Effector memory CD4-positive, alpha-beta T cell (primary cell): ENCODE results near the gene RCN1.
"Not testable (repeated sequence)": the region's sequence is repeated elsewhere in the genome, so short reads cannot be mapped to it uniquely, and the experiment has no call there.

ENCODE experiments used
- DNase-seq, 3 donors: peaks; one replicate each; pipeline ENCODE4 v3.0.0-alpha.2; 2020
- H3K27ac ChIP-seq: 2 replicates; pipeline ENCODE4 v1.7.0; 2013; ENCODE audit warnings: mild to moderate bottlenecking, low read length, moderate library complexity; ENCODE audit not compliant: insufficient read depth, poor library complexity, severe bottlenecking
- H3K27me3 ChIP-seq: replicated peaks from 2 replicates; pipeline ENCODE4 v1.7.0; 2013; ENCODE audit warnings: mild to moderate bottlenecking, low read length; ENCODE audit not compliant: insufficient read depth, control insufficient read depth, poor library complexity, severe bottlenecking
- H3K36me3 ChIP-seq: 2 replicates; pipeline ENCODE4 v1.7.0; 2013; ENCODE audit warnings: mild to moderate bottlenecking, low read length, moderate library complexity; ENCODE audit not compliant: control insufficient read depth, insufficient read depth
- H3K4me1 ChIP-seq: 2 replicates; pipeline ENCODE4 v1.7.0; 2013; ENCODE audit warnings: low read length, mild to moderate bottlenecking; ENCODE audit not compliant: control insufficient read depth, insufficient read depth, poor library complexity, severe bottlenecking
- H3K4me3 ChIP-seq: 2 replicates; pipeline ENCODE4 v1.7.0; 2013; ENCODE audit warnings: low read length, low read depth, mild to moderate bottlenecking; ENCODE audit not compliant: insufficient read depth, poor library complexity, severe bottlenecking
- H3K9me3 ChIP-seq: 2 replicates; pipeline ENCODE4 v1.7.0; 2013; ENCODE audit warnings: mild to moderate bottlenecking, low read length, moderate library complexity; ENCODE audit not compliant: control insufficient read depth

Gene RCN1

DNA sequence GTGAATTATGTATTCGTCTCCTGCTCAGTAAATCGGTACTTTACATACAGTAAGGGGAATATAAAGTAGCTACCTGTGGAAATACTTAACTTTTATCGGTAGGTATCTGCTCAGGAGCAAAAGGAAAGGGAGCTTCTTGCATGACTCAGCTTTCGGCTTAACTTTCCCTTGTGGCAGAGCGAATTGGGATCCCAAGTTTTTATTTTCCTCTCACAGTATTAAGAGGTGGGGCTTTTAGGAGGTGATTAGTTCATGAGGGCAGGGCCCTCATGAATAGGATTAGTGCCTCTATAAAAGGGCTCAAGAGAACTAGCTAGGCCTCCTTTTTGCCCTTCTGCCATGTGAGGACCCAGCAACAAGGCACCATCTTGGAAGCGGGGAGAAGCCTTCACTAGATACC lies 18.7 kb downstream of the RCN1 start:
- no peak overlapping the region for H3K4me3 ChIP-seq
- H3K27ac ChIP-seq = no peak overlapping the region
- H3K4me1 ChIP-seq = no peaks in the 10 kb centered on the region
- no peaks in the 10 kb centered on the region for H3K27me3 ChIP-seq
- H3K36me3 ChIP-seq = no peaks in the 10 kb centered on the region
- H3K9me3 ChIP-seq = no peaks in the 10 kb centered on the region
- no peak for DNase-seq

DNA sequence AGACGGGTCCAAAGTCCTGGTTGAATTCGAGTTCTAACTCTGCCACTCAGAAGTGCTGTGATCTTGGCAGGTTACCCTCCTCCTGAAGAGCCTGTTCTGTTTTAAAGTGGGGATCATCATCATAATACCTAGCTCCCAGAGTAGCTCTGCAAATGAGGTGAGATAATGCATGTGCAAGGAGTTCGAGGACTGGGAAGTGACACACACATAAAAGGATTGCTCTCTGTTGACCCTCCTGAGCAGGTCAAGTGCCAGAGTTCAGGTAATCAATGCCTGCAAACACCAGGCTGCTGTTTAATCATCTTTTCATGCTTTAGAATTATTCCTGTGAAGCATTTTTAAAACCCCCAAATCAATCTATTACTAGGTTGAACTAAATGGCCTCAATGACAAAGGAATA lies 19.9 kb downstream of the RCN1 start:
- Histone ChIP-seq H3K4me3 (no peak overlapping the region), H3K36me3 (no peaks in the 10 kb centered on the region), H3K27me3 (no peaks in the 10 kb centered on the region), H3K9me3 (no peaks in the 10 kb centered on the region), H3K27ac (no peak overlapping the region), H3K4me1 (no peaks in the 10 kb centered on the region)
- DNase-seq = no peak

DNA sequence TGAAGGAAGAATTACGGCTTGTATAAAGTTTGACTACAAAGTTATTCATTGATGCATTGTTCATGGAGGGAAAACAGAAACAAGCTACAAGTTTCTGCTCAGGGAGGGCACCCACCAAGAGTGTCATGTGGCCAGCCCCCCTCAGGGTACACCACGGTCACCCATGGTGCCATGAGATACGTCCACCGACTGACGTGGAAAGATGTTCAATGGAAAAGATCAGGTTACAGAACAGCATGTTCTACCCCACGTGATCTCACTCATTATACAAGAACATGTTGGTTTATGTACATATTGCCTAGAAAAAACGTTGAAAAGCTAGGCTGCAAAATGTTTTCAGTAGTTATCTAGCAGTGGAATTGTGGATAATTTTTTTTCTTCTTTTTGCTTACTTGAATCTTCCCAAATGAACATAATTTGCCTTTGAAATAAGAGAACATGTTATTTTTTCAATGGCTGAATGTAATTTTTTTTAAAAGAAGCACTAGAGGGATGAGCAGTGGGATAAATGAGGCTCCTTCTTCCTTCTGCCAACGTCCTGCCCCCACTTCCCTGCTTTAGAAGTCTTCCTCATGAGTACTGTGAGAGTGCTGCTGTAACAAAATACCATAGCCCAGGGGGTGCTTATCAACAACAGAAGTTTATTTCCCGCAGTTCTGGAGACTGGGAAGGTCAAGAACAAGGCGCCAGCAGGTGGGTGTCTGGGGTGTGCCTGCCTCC lies 22.5 kb downstream of the RCN1 start:
- Histone ChIP-seq H3K36me3 (no peaks in the 10 kb centered on the region), H3K4me1 (no peaks in the 10 kb centered on the region), H3K9me3 (no peaks in the 10 kb centered on the region), H3K4me3 (no peak overlapping the region), H3K27ac (no peak overlapping the region), H3K27me3 (no peaks in the 10 kb centered on the region)
- no peak for DNase-seq

DNA sequence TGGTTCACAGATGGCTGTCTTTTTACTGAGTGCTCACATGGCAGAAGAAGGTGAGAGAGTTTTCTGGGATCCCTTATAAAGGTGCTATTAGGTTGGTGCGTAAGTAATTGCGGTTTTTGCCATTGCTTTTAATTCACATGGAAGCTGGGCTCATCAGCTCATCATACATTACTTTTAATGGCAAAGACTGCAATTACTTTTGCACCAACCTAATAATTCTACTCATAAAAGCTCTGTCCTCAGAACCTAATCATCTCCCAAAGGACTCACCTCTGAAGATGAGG lies 23.0 kb downstream of the RCN1 start:
- no peak for DNase-seq
- H3K36me3 ChIP-seq = no peaks in the 10 kb centered on the region
- H3K4me1 ChIP-seq = no peaks in the 10 kb centered on the region
- no peak overlapping the region for H3K27ac ChIP-seq
- no peaks in the 10 kb centered on the region for H3K9me3 ChIP-seq
- no peaks in the 10 kb centered on the region for H3K27me3 ChIP-seq
- H3K4me3 ChIP-seq = no peak overlapping the region

DNA sequence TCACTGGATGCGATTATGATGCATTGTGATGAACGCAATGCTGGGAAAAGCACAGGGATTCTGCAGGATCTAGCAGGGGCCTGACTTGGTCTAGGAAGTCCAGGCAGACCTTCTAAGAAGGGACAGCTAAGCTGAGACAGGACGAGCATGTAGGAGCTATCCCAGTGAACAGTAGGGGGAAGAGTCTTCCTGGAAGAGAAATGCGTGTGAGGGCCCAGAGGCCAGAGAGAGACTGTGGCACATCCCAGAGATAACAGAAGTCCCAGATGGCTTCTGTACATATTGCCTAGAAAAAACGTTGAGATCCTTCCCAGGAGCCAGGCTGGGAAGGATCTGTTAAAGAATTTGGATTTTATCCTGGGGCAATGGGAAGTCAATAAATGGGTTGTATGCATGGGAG lies 24.6 kb downstream of the RCN1 start:
- Histone ChIP-seq H3K9me3 (no peaks in the 10 kb centered on the region), H3K36me3 (no peaks in the 10 kb centered on the region), H3K4me3 (no peak overlapping the region), H3K27me3 (no peaks in the 10 kb centered on the region), H3K27ac (no peak overlapping the region), H3K4me1 (no peaks in the 10 kb centered on the region)
- no peak for DNase-seq

DNA sequence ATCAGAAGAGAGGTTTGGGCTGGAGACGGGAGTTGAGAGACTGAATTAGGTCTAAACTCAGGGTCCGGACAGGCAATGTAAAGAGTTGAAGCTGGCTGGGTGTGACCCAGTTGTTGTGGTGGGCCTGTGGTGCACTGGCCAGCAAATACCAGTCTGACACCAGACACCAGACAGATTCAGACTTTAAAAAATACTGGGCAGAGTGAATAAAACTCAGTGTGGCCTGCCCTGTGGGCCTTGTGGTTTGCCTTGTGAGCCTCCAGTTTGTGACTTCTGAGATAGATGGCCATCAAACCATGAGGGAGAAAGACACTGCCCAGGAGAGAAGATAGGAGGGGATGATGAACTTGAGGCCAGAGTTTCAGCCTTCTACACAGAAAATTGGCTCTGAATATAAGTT lies 25.8 kb downstream of the RCN1 start:
- H3K27me3 ChIP-seq = no peaks in the 10 kb centered on the region
- no peak overlapping the region for H3K27ac ChIP-seq
- no peaks in the 10 kb centered on the region for H3K4me1 ChIP-seq
- no peak overlapping the region for H3K4me3 ChIP-seq
- H3K9me3 ChIP-seq = no peaks in the 10 kb centered on the region
- no peak for DNase-seq
- no peaks in the 10 kb centered on the region for H3K36me3 ChIP-seq

DNA sequence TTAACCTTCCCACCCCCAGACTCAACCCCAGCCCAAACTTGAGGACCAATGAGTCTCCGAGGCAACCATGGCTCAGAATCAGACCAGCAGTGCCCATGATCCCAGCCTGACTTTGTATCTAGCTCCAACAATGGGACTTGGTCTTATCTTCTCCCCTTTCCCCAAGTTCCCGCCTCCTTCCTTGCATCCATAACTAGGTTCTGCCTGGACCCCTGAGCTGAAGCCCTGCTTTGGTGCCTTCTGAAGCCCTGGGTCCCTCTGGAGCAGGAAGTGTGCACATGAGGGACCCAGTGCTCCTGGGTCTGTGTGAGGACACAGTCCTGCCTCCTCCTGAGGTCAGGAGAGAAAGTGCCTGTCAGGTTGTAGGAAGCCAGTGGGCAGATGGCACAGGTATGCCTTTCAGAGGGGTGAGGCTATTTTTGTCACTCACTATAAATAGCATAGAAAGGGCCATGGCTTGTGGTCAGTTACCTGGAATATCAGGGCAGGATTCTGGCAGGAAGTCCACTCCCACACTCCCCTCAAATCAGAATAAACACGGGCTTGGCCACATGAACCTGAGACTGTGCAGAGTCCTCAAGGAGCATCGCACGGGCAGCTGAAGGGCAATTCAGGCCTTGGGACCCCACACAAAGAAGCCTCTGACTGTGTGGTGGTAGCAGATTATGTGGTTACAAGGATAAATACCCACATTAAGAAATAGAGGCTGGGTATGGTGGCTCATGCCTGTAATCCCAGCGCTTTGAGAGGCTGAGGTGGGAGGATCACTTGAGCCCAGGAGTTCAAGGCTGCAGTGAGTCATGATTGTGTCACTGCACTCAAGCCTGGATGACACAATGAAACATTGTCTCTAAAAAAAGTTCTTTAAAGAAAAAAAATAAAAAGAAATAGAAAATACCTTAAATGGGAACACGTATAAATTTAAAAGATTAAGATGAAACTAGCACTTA lies 27.4 kb downstream of the RCN1 start:
- Histone ChIP-seq H3K4me3 (no peak overlapping the region), H3K27ac (no peak overlapping the region), H3K36me3 (no peaks in the 10 kb centered on the region), H3K27me3 (no peaks in the 10 kb centered on the region), H3K9me3 (no peaks in the 10 kb centered on the region), H3K4me1 (no peaks in the 10 kb centered on the region)
- no peak for DNase-seq

DNA sequence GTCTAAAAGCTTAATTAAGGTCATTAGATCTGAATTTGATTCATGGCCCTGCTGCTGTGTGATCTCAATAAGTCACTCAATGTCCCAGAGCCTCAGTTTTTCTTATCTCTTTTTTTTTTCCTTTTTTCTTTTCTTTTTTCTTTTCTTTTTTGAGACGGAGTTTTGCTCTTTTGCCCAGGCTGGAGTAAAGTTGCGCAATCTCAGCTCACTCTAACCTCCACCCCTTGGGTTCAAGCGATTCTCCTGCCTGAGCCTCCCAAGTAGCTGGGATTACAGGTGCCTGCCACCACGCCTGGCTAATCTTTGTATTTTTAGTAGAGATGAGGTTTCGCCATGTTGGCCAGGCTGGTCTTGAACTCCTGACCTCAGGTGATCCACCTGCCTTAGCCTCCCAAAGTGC lies 28.3 kb downstream of the RCN1 start:
- H3K9me3 ChIP-seq, H3K4me3 ChIP-seq, H3K36me3 ChIP-seq, H3K27me3 ChIP-seq, DNase-seq, H3K4me1 ChIP-seq, H3K27ac ChIP-seq: not testable (repeated sequence)

DNA sequence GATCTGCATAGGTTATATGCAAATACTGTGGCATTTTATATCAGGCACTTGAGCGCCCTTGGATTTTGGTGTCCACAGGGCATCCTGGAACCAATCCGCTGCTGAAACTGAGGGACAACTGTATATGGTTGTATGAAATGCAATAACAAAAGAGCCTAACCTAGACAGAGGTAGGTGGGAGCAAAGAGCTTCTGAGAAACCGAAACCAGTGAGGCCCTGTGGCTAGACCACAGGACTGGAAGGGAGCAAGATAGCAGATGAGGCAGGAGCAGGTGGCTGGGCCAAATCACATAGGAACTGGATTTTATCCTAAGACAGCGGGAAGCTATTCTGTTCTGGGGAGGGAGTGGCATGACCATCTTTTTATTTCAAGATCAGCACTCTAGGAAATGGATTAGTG lies 30.1 kb downstream of the RCN1 start:
- Histone ChIP-seq H3K36me3 (no peaks in the 10 kb centered on the region), H3K4me1 (no peaks in the 10 kb centered on the region), H3K27ac (no peak overlapping the region), H3K27me3 (no peaks in the 10 kb centered on the region), H3K4me3 (no peak overlapping the region), H3K9me3 (no peaks in the 10 kb centered on the region)
- no peak for DNase-seq

DNA sequence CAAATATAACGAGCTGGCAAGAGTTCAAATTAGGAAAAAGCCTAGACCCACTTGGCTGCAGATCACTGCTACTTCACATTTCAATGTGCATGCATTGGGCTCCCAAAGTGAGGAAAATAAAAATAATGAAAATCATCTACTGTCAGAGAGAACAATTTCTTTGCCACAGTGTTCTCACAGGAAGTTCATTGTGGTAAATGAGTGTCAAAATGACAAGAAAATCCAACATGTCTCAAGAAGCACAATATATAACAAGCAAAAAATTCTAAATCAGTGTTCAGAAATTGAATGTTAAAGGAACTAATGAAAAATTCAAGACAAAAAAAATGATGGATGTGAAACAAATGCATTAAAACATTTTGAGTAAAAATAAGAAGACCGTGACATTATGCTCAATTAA lies 31.3 kb downstream of the RCN1 start:
- no peak overlapping the region for H3K4me3 ChIP-seq
- no peaks in the 10 kb centered on the region for H3K9me3 ChIP-seq
- no peaks in the 10 kb centered on the region for H3K4me1 ChIP-seq
- no peaks in the 10 kb centered on the region for H3K27me3 ChIP-seq
- no peaks in the 10 kb centered on the region for H3K36me3 ChIP-seq
- DNase-seq = no peak
- no peak overlapping the region for H3K27ac ChIP-seq
